HepG2 (cell line): ENCODE results near the gene BTBD17. TPM values are rescaled to one million over a fixed set of nuclear protein-coding genes. Genes with fewer than 3 reads are reported as not detected.

Experiments used
- CAMTA2 ChIP-seq: sonication (generic); formaldehyde crosslinking; IDR thresholded peaks from 2 replicates; pipeline ENCODE4 v1.4.0; 2020; ENCODE audit warnings: mild to moderate bottlenecking, missing genetic modification reagents, borderline replicate concordance
- CBFB ChIP-seq: sonication (generic); formaldehyde crosslinking; IDR thresholded peaks from 2 replicates; pipeline ENCODE4 v1.4.0; 2020; ENCODE audit warnings: missing genetic modification reagents
- DNMT3B ChIP-seq: conservative IDR thresholded peaks from 2 replicates; pipeline ENCODE4 v1.6.1; 2016; ENCODE audit warnings: missing biosample characterization, control low read depth
- EP300 ChIP-seq, 3 experiments: sonication (generic) in 1 of 3; formaldehyde crosslinking in 1 of 3; IDR thresholded peaks; 2 replicates each; pipeline versions ENCODE4 v1.5.1 to v1.6.1; 2011 to 2020; ENCODE audit warnings: low read depth in 2 of 3, low read length in 2 of 3, borderline replicate concordance in 1 of 3, improper control_type of control experiment in 1 of 3, mild to moderate bottlenecking in 1 of 3, missing genetic modification reagents in 1 of 3, moderate library complexity in 1 of 3
- FOSL2 ChIP-seq: sonication (generic); formaldehyde crosslinking; IDR thresholded peaks from 2 replicates; pipeline ENCODE4 v1.4.0; 2020; ENCODE audit warnings: missing genetic modification reagents
- KDM5A ChIP-seq: fragments of 200-600 bp; sonication (generic); IDR thresholded peaks from 2 replicates; pipeline ENCODE4 v1.7.0; 2018; ENCODE audit warnings: antibody characterized with exemption, mild to moderate bottlenecking, low read length, borderline replicate concordance
- MEIS2 ChIP-seq: sonication (generic); formaldehyde crosslinking; IDR thresholded peaks from 2 replicates; pipeline ENCODE4 v1.9.0; 2021; ENCODE audit warnings: mild to moderate bottlenecking, missing genetic modification reagents
- NFYC ChIP-seq: IDR thresholded peaks from 2 replicates; pipeline ENCODE4 v1.6.1; 2016; ENCODE audit warnings: missing genetic modification reagents, missing compliant biosample characterization
- NPAS2 ChIP-seq: sonication (generic); formaldehyde crosslinking; IDR thresholded peaks from 2 replicates; pipeline ENCODE4 v1.8.0; 2022; ENCODE audit warnings: mild to moderate bottlenecking, missing genetic modification reagents, borderline replicate concordance
- NR2F1 ChIP-seq, 2 experiments: fragments of 450-650 bp in 1 of 2; formaldehyde crosslinking in 1 of 2; IDR thresholded peaks; 2 replicates each; pipeline versions ENCODE4 v1.5.0 to v1.6.1; 2016 to 2020; ENCODE audit warnings: mild to moderate bottlenecking in 1 of 2, missing compliant biosample characterization in 1 of 2, missing genetic modification reagents in 1 of 2, moderate library complexity in 1 of 2
- RBAK ChIP-seq: sonication (generic); formaldehyde crosslinking; IDR thresholded peaks from 2 replicates; pipeline ENCODE4 v1.5.1; 2020; ENCODE audit warnings: mild to moderate bottlenecking, missing genetic modification reagents
- RXRA ChIP-seq: sonication (generic); formaldehyde crosslinking; IDR thresholded peaks from 2 replicates; pipeline ENCODE4 v1.5.1; 2020; ENCODE audit warnings: missing genetic modification reagents
- SIN3B ChIP-seq: fragments of 150-350 bp; IDR thresholded peaks from 2 replicates; pipeline ENCODE4 v1.6.1; 2014; ENCODE audit warnings: low read length
- SKI ChIP-seq: fragments of 450-650 bp; IDR thresholded peaks from one replicate; pipeline ENCODE4 v1.6.1; 2018; ENCODE audit warnings: mild to moderate bottlenecking; ENCODE audit not compliant: partially characterized antibody
- SP5 ChIP-seq: IDR thresholded peaks from 2 replicates; pipeline ENCODE4 v1.6.1; 2016; ENCODE audit warnings: low read depth, borderline replicate concordance
- TARDBP ChIP-seq: sonication (generic); formaldehyde crosslinking; IDR thresholded peaks from 2 replicates; pipeline ENCODE4 v1.8.0; 2022; ENCODE audit warnings: mild to moderate bottlenecking, missing genetic modification reagents
- TCF7 ChIP-seq: sonication (generic); IDR thresholded peaks from 2 replicates; pipeline ENCODE4 v1.6.1; 2016; ENCODE audit warnings: antibody characterized with exemption, low read depth
- TEAD2 ChIP-seq: sonication (generic); formaldehyde crosslinking; IDR thresholded peaks from 2 replicates; pipeline ENCODE4 v1.9.0; 2021; ENCODE audit warnings: missing genetic modification reagents
- TFAP4 ChIP-seq: sonication (generic); IDR thresholded peaks from 2 replicates; pipeline ENCODE4 v1.6.1; 2016; ENCODE audit warnings: low read depth, borderline replicate concordance
- TP53 ChIP-seq: sonication (generic); formaldehyde crosslinking; conservative IDR thresholded peaks from 2 replicates; pipeline ENCODE4 v1.4.0; 2020; ENCODE audit warnings: missing genetic modification reagents
- ZBTB14 ChIP-seq: sonication (generic); formaldehyde crosslinking; IDR thresholded peaks from 2 replicates; pipeline ENCODE4 v1.4.0; 2020; ENCODE audit warnings: missing genetic modification reagents
- ZGPAT ChIP-seq: IDR thresholded peaks from 2 replicates; pipeline ENCODE4 v1.6.1; 2016; ENCODE audit warnings: mild to moderate bottlenecking
- ZNF138 ChIP-seq: sonication (generic); formaldehyde crosslinking; IDR thresholded peaks from 2 replicates; pipeline ENCODE4 v1.5.0; 2020; ENCODE audit warnings: mild to moderate bottlenecking, low read depth, missing genetic modification reagents
- ZNF24 ChIP-seq: fragments of 450-650 bp; IDR thresholded peaks from 2 replicates; pipeline ENCODE4 v1.6.1; 2017; ENCODE audit warnings: antibody characterized with exemption, mild to moderate bottlenecking
- ZNF33A ChIP-seq: sonication (generic); formaldehyde crosslinking; IDR thresholded peaks from 2 replicates; pipeline ENCODE4 v1.5.1; 2020; ENCODE audit warnings: missing genetic modification reagents, mild to moderate bottlenecking, moderate library complexity, borderline replicate concordance
- ZNF34 ChIP-seq: sonication (generic); formaldehyde crosslinking; IDR thresholded peaks from 2 replicates; pipeline ENCODE4 v1.4.0; 2020; ENCODE audit warnings: mild to moderate bottlenecking, missing genetic modification reagents, borderline replicate concordance
- ZNF567 ChIP-seq: sonication (generic); formaldehyde crosslinking; IDR thresholded peaks from 2 replicates; pipeline ENCODE4 v1.8.1; 2023; ENCODE audit warnings: mild to moderate bottlenecking, missing genetic modification reagents, borderline replicate concordance
- ZNF572 ChIP-seq: sonication (generic); formaldehyde crosslinking; IDR thresholded peaks from 2 replicates; pipeline ENCODE4 v1.5.1; 2020; ENCODE audit warnings: mild to moderate bottlenecking, missing genetic modification reagents
- ZNF691 ChIP-seq: sonication (generic); formaldehyde crosslinking; IDR thresholded peaks from 2 replicates; pipeline ENCODE4 v1.4.0; 2020; ENCODE audit warnings: missing genetic modification reagents, low read depth, mild to moderate bottlenecking, borderline replicate concordance
- polyA plus RNA-seq, 8 experiments: library from polyadenylated mRNA; depleted of rRNA in 3 of 8; stranded (reverse) in 7 of 8; unstranded in 1 of 8; fragments of >200 nt; fragmentation: Illumina TruSeq in 4 of 8; extraction: Trizol in 4 of 8; gene quantifications; 2 replicates each; pipeline versions ENCODE4 v1.2.1 to v1.2.3, GENCODE V29; 2011 to 2016; ENCODE audit warnings: low read depth in 4 of 8, missing spikeins in 1 of 8, mixed read lengths in 1 of 8; ENCODE audit not compliant: insufficient read depth in 1 of 8
- total RNA-seq, 5 experiments: library from RNA; depleted of rRNA; stranded (reverse); fragments of >200 nt; fragmentation: Illumina TruSeq; extraction: Trizol; gene quantifications; 2 replicates each; pipeline ENCODE4 v1.2.3, GENCODE V29; 2016; ENCODE audit warnings: low read depth in 1 of 5

BTBD17 gene
- total and polyA plus RNA-seq, 2 of the 13 experiments (the other 11 are each of a cell fraction or from before 2014, with no cell fraction given), result not detected

GRCh38 chr17:74354123-74354522 is 7.5 kb downstream of the BTBD17 start (continued):
- TF ChIP-seq NPAS2 (CRISPR knock-in tag) (no peak), SP5 (CRISPR knock-in tag) (no peak), TCF7 (no peak), RBAK (CRISPR knock-in tag) (no peak), EP300 (IDR thresholded peaks at IDR 0.05; ENCODE audit: low read depth in 2 of 2, low read length in 2 of 2) (no peak), EP300 (CRISPR knock-in tag; IDR thresholded peaks at IDR 0.05; ENCODE audit: borderline replicate concordance) (no peak), MEIS2 (no peak; the same call in 1 of the 2 replicates), CBFB (CRISPR knock-in tag) (no peak), KDM5A (no peak), ZNF567 (CRISPR knock-in tag) (no peak), RXRA (peak; percentile 40; the same call in 1 of the 2 replicates), FOSL2 (CRISPR knock-in tag) (0 out of 2 replicates have a peak, but pooled peaks have one; percentile 20), NFYC (CRISPR knock-in tag) (no peak), ZNF138 (no peak), ZGPAT (CRISPR knock-in tag) (no peak), ZNF33A (CRISPR knock-in tag) (no peak), CAMTA2 (CRISPR knock-in tag) (no peak), SKI (no peak), TEAD2 (CRISPR knock-in tag) (no peak), SIN3B (no peak), NR2F1 (CRISPR knock-in tag; IDR thresholded peaks at IDR 0.05) (no peak), TARDBP (no peak), ZNF24 (no peak), DNMT3B (CRISPR knock-in tag) (no peak), ZBTB14 (CRISPR knock-in tag) (no peak), TFAP4 (no peak), ZNF691 (CRISPR knock-in tag) (peak; percentile 83; the same call in 1 of the 2 replicates), ZNF34 (CRISPR knock-in tag) (no peak), TP53 (CRISPR knock-in tag) (no peak), ZNF572 (CRISPR knock-in tag) (no peak)
